Measurements from ENCODE around the gene NRCAM. TPM values are rescaled to one million over a fixed set of nuclear protein-coding genes. Genes with fewer than 3 reads are reported as not detected.

The NRCAM gene
- total RNA-seq, 4 donors from 2014 or later = 1.3 to 4.7 (median 2.2) TPM

DNA sequence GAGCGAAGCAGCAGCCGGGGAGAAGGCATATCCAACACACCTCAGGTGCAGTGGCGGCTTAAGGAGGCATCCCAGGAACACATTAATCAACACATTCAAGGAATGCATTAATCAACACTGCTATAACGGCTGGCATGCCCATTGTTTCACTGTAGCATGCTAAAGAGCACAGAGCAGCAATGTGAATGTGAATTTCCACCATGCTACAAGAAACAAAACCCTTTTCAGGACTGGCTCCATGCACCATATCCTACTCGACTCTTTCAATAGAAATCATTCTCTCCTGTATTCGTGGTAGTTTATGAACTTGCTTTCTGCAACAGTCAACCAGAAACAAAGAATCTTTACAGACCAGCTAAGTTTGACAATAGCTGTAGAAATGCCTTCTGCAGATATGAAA is 149.0 kb downstream of the NRCAM start:
- Histone ChIP-seq H3K36me3 (no peaks in the 10 kb centered on the region), H3K9me3 (no peaks in the 10 kb centered on the region), H3K4me1 (peaks cover 0 to 5% (median 0%) of the 10 kb centered on the region in 3 donors), H3K4me3 (no peak overlapping the region), H3K27ac (no peak overlapping the region), H3K27me3 (no peaks in the 10 kb centered on the region)
- TF ChIP-seq EP300 (IDR thresholded peaks at IDR 0.05) (no peak), POLR2A (IDR thresholded peaks at IDR 0.05) (no peak), POLR2AphosphoS5 (IDR thresholded peaks at IDR 0.05) (no peak)
- TF ChIP-seq, protein P1, sequence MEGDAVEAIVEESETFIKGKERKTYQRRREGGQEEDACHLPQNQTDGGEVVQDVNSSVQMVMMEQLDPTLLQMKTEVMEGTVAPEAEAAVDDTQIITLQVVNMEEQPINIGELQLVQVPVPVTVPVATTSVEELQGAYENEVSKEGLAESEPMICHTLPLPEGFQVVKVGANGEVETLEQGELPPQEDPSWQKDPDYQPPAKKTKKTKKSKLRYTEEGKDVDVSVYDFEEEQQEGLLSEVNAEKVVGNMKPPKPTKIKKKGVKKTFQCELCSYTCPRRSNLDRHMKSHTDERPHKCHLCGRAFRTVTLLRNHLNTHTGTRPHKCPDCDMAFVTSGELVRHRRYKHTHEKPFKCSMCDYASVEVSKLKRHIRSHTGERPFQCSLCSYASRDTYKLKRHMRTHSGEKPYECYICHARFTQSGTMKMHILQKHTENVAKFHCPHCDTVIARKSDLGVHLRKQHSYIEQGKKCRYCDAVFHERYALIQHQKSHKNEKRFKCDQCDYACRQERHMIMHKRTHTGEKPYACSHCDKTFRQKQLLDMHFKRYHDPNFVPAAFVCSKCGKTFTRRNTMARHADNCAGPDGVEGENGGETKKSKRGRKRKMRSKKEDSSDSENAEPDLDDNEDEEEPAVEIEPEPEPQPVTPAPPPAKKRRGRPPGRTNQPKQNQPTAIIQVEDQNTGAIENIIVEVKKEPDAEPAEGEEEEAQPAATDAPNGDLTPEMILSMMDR (IDR thresholded peaks at IDR 0.05) = no peak
- ATAC-seq = no peak
- 48% methylated on average over 4 of the region's 6 CpGs; no CpG with 5 or more reads in 1 of the 2 donors for WGBS, 2 donors (ENCODE audit: low coverage in 1 of 2)

DNA sequence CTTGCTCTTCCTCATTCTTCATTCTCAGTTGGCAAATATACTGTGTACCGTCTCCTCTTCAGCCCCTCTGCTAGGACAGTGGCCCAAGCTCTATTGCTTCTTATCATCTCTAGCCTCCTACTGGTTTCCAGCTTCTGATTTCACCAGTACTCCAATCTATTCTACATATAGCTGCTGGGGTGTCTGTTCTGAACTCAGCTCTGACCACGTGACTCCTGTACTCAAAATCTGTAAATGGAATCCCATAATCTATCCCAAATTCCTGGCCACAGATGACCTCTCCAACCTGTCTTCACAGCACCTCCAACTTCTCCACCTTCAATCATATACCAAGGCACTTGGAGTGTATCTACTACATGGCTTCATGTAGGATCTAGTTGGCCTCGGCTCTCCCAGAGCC is 152.9 kb downstream of the NRCAM start:
- Histone ChIP-seq H3K4me1 (no peaks in the 10 kb centered on the region), H3K4me3 (no peak overlapping the region), H3K9me3 (no peaks in the 10 kb centered on the region), H3K27me3 (no peaks in the 10 kb centered on the region), H3K36me3 (no peaks in the 10 kb centered on the region), H3K27ac (no peak overlapping the region)
- no peak for ATAC-seq
- TF ChIP-seq POLR2A (IDR thresholded peaks at IDR 0.05) = no peak
- TF ChIP-seq POLR2AphosphoS5 (IDR thresholded peaks at IDR 0.05) = no peak
- TF ChIP-seq, protein P1 (IDR thresholded peaks at IDR 0.05) = no peak
- TF ChIP-seq EP300 (IDR thresholded peaks at IDR 0.05) = no peak
- 86 to 90% methylated on average over 1 to 3 of the region's 3 CpGs for WGBS, 2 donors (ENCODE audit: low coverage in 1 of 2)

DNA sequence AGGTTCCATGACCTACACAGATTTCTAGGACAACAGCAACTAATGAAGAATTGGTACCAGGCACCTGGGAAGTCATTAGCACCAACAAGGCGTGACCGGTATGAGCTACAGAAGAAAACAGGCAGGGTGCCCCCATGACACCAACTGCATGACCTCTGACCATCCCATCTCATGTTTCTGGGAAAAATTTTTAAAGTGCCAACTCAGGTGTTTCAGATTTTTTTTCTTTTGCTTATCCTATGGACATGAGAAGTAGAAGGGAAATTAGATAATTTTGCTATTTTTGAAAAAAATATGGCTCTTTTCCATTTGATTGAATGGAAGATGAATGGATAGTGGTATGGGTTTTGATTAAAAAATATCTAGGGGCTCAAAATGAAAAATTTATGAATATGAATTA is 154.8 kb downstream of the NRCAM start:
- no peaks in the 10 kb centered on the region for H3K9me3 ChIP-seq
- no peaks in the 10 kb centered on the region for H3K27me3 ChIP-seq
- no peaks in the 10 kb centered on the region for H3K4me1 ChIP-seq
- TF ChIP-seq, protein P1 (IDR thresholded peaks at IDR 0.05) = no peak
- TF ChIP-seq POLR2A (IDR thresholded peaks at IDR 0.05) (no peak), POLR2AphosphoS5 (IDR thresholded peaks at IDR 0.05) (no peak), EP300 (IDR thresholded peaks at IDR 0.05) (no peak)
- no peak overlapping the region for H3K4me3 ChIP-seq
- no peaks in the 10 kb centered on the region for H3K36me3 ChIP-seq
- ATAC-seq = no peak
- WGBS, 2 donors (ENCODE audit: low coverage in 1 of 2) = 85 to 100% methylated on average over 2 of the region's 2 CpGs
- no peak overlapping the region for H3K27ac ChIP-seq

DNA sequence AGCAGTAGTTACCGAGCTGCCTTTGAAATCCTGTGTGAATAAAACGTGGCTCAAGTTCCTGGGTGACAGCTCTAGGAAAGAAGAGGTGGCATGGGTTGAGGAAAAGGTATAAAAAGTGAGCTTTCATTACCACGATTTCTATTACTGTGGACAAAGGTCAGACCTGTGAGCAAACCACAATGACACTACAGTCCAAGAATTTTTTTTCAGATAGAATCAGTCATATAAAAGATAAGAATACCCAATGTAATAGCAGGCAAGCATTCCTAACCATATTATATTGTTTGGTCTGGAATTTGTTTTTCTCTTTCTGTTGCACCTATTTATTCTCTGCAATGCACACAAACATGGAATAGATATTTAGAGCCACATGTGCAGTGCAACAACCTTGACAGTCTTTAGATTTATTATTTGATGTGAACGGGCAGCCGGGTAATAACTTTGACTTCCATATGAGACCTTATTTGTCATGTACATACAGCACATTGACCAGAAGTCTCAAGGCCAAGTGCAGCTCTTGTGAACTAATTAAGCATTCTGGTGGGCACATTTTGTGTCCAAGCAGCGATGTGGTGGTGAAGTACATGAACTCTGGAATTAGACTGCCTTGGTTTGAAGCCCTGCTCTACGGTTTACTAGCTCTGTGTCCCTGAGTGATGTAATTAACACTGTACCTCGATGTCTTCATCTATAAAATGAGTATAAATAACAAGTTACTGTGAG is 156.8 kb downstream of the NRCAM start:
- Histone ChIP-seq H3K9me3 (no peaks in the 10 kb centered on the region), H3K4me3 (no peak overlapping the region), H3K27ac (no peak overlapping the region), H3K27me3 (no peaks in the 10 kb centered on the region), H3K36me3 (no peaks in the 10 kb centered on the region), H3K4me1 (no peaks in the 10 kb centered on the region)
- TF ChIP-seq POLR2AphosphoS5 (IDR thresholded peaks at IDR 0.05) = no peak
- no peak for TF ChIP-seq EP300 (IDR thresholded peaks at IDR 0.05)
- TF ChIP-seq, protein P1 (IDR thresholded peaks at IDR 0.05) = no peak
- TF ChIP-seq POLR2A (IDR thresholded peaks at IDR 0.05) = no peak
- no peak for ATAC-seq
- WGBS, 2 donors (ENCODE audit: low coverage in 1 of 2) = 65% methylated on average over 7 to 8 of the region's 8 CpGs

DNA sequence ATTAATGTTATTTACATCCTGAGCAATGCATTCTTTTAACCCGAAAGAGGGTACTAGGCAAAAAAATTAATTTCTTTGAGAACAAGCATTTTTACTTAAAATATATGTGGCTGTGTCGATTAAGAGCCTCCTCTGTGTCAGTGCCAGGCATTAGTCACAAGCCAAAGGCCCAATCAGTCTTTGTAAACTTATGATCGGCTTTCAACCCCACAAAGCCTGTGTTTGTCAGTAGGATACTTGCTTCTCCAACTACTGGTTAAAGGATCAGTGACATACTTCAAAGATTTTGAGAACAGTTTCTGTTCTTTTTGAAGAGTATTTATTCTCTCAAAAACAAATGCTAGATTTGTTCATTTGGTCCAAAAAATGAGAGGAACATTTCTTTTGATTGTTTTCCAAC is 159.3 kb downstream of the NRCAM start:
- whole genome bisulfite sequencing, 2 donors (ENCODE audit: low coverage in 1 of 2) = 57 to 65% methylated on average over 3 of the region's 3 CpGs
- no peaks in the 10 kb centered on the region for H3K36me3 ChIP-seq
- no peak overlapping the region for H3K4me3 ChIP-seq
- TF ChIP-seq EP300 (IDR thresholded peaks at IDR 0.05) (no peak), POLR2A (IDR thresholded peaks at IDR 0.05) (no peak)
- TF ChIP-seq, protein P1 (IDR thresholded peaks at IDR 0.05) = no peak
- no peaks in the 10 kb centered on the region for H3K9me3 ChIP-seq
- ATAC-seq = no peak
- H3K4me1 ChIP-seq = no peaks in the 10 kb centered on the region
- H3K27ac ChIP-seq = no peak overlapping the region
- H3K27me3 ChIP-seq = no peaks in the 10 kb centered on the region

Data from gastroesophageal sphincter (tissue), 4 donors.